CD4-positive, alpha-beta T cell (primary cell): Measurements from ENCODE around the gene RNF4. TPM values are rescaled to one million over a fixed set of nuclear protein-coding genes. Genes with fewer than 3 reads are reported as not detected.

Source experiments
- ATAC-seq: fragments of 200-7000 bp; cut with Tn5 transposase; one replicate; pipeline ENCODE4 v1.10.0; 2022; ENCODE audit warnings: mild to moderate bottlenecking; ENCODE audit not compliant: poor library complexity
- CTCF ChIA-PET: fragments of 350-600 bp; sonication (Branson Sonifier 250); formaldehyde crosslinking; loops from one replicate; lab custom pipeline; 2021; ENCODE audit warnings: antibody characterized with exemption, inconsistent platforms; lab: Charles Lee
- POLR2A ChIA-PET: fragments of 350-600 bp; sonication (Branson Sonifier 250); formaldehyde crosslinking; loops from one replicate; lab custom pipeline; 2021; ENCODE audit warnings: antibody characterized with exemption, inconsistent platforms; lab: Charles Lee
- DNase-seq, 14 experiments: peaks; one replicate each; pipeline ENCODE4 v3.0.0-alpha.2; 2013 to 2020; ENCODE audit warnings: mixed read lengths in 2 of 14
- H3K27ac ChIP-seq, 2 donors: one replicate each; pipeline versions ENCODE4 v1.5.1 to v1.7.0; 2013; ENCODE audit warnings: low read length in 2 of 2, low read depth in 1 of 2, mild to moderate bottlenecking in 1 of 2
- H3K27me3 ChIP-seq, 2 experiments: 1 replicate in 1 of 2; 2 replicates in 1 of 2; pipeline versions ENCODE4 v1.6.1 to v1.7.0; 2013; ENCODE audit warnings: low read length in 2 of 2, control low read depth in 1 of 2, mild to moderate bottlenecking in 1 of 2, moderate library complexity in 1 of 2; ENCODE audit not compliant: insufficient read depth in 2 of 2, control insufficient read depth in 1 of 2
- H3K36me3 ChIP-seq: one replicate; pipeline ENCODE4 v1.6.1; 2013; ENCODE audit warnings: low read length, control low read depth; ENCODE audit not compliant: insufficient read depth
- H3K4me1 ChIP-seq: one replicate; pipeline ENCODE4 v1.6.1; 2013; ENCODE audit warnings: low read length, control low read depth; ENCODE audit not compliant: insufficient read depth
- H3K4me3 ChIP-seq: one replicate; pipeline ENCODE4 v1.5.1; 2013; ENCODE audit warnings: mild to moderate bottlenecking, low read length, moderate library complexity
- H3K9me3 ChIP-seq, 2 experiments: 1 replicate in 1 of 2; 2 replicates in 1 of 2; pipeline versions ENCODE4 v1.6.1 to v1.7.0; 2013; ENCODE audit warnings: low read length in 2 of 2, mild to moderate bottlenecking in 2 of 2, control low read depth in 1 of 2, moderate library complexity in 1 of 2; ENCODE audit not compliant: control insufficient read depth in 1 of 2, insufficient read depth in 1 of 2
- H3K27ac Mint-ChIP-seq: one replicate; pipeline ENCODE4 v1.8.0; 2020; ENCODE audit warnings: mixed read lengths
- H3K27me3 Mint-ChIP-seq: one replicate; pipeline ENCODE4 v1.8.0; 2021; ENCODE audit warnings: mixed read lengths
- H3K36me3 Mint-ChIP-seq: one replicate; pipeline ENCODE4 v1.8.0; 2021; ENCODE audit warnings: low read depth, mixed read lengths
- H3K4me1 Mint-ChIP-seq: one replicate; pipeline ENCODE4 v1.8.0; 2021; ENCODE audit warnings: low read depth, mixed read lengths
- H3K4me3 Mint-ChIP-seq: one replicate; pipeline ENCODE4 v1.8.0; 2020; ENCODE audit warnings: mild to moderate bottlenecking, mixed read lengths
- H3K9me3 Mint-ChIP-seq: one replicate; pipeline ENCODE4 v1.8.0; 2020; ENCODE audit warnings: mixed read lengths
- CTCF ChIP-seq: fragments of 200-600 bp; IDR thresholded peaks from one replicate; pipeline ENCODE4 v1.8.0; 2022; ENCODE audit warnings: antibody characterized with exemption, mild to moderate bottlenecking
- intact Hi-C, 2 experiments: fragments of 100-400 bp; cut with DNase I in 1 of 2; cut with micrococcal nuclease in 1 of 2; formaldehyde crosslinking; loops; one replicate each; pipeline versions ENCODE4 v1.15.1 to v1.9.0; 2023 to 2025; cut with DNase I, micrococcal nuclease
- total RNA-seq, 174 experiments: library from RNA in 2 of 174; stranded (reverse) in 2 of 174; gene quantifications; one replicate each; pipeline ENCODE4 v1.2.3 and lab custom pipeline; 2021 to 2026

The RNF4 gene
- total RNA-seq, 2 experiments from 2014 or later: 106 to 109 TPM

GRCh38 chr4:2551118-2551517, 82.2 kb downstream of the RNF4 start:
- DNase-seq (no peak), ATAC-seq (no peak)
- Mint-ChIP-seq H3K4me1 (peaks cover 35% of the 10 kb centered on the region), H3K27ac (no peak overlapping the region), H3K4me3 (no peak overlapping the region), H3K36me3 (no peaks in the 10 kb centered on the region), H3K9me3 (no peaks in the 10 kb centered on the region), H3K27me3 (no peaks in the 10 kb centered on the region)
- H3K9me3 ChIP-seq: no peaks in the 10 kb centered on the region
- POLR2A ChIA-PET: no interaction called here
- no peak overlapping the region for H3K27ac ChIP-seq
- H3K4me3 ChIP-seq: no peak overlapping the region
- CTCF ChIA-PET: no interaction called here
- TF ChIP-seq CTCF: no peak
- H3K36me3 ChIP-seq: no peaks in the 10 kb centered on the region
- intact Hi-C loops: no loop called here
- no peaks in the 10 kb centered on the region for H3K27me3 ChIP-seq
- H3K4me1 ChIP-seq: peaks cover 19% of the 10 kb centered on the region

GRCh38 chr4:2552806-2553205, 83.9 kb downstream of the RNF4 start:
- DNase-seq: no peak
- CTCF ChIA-PET: interaction anchor here (0.7 kb wide), 2 partner anchors 68 to 203 kb away, joined by 3 read pairs; no protein-coding TSS in a partner anchor

GRCh38 chr4:2558301-2558700, 89.4 kb downstream of the RNF4 start:
- ChIA-PET POLR2A (no interaction called here), CTCF (interaction anchor here (0.5 kb wide), 1 partner anchor 37 kb away, joined by 3 read pairs; no protein-coding TSS in a partner anchor)
- intact Hi-C loops: no loop called here

More at GRCh38 chr4:2552806-2553205, 83.9 kb downstream of the RNF4 start:
- no peaks in the 10 kb centered on the region for H3K27me3 ChIP-seq
- Mint-ChIP-seq H3K9me3 (no peaks in the 10 kb centered on the region), H3K4me3 (no peak overlapping the region), H3K27ac (no peak overlapping the region), H3K36me3 (no peaks in the 10 kb centered on the region), H3K4me1 (peaks cover 41% of the 10 kb centered on the region), H3K27me3 (no peaks in the 10 kb centered on the region)
- no peaks in the 10 kb centered on the region for H3K9me3 ChIP-seq
- no peak for ATAC-seq
- no peak overlapping the region for H3K27ac ChIP-seq
- intact Hi-C loops: no loop called here
- H3K4me1 ChIP-seq: peaks cover 15% of the 10 kb centered on the region
- no peak for TF ChIP-seq CTCF
- H3K36me3 ChIP-seq: no peaks in the 10 kb centered on the region
- H3K4me3 ChIP-seq: no peak overlapping the region
- POLR2A ChIA-PET: no interaction called here

More at GRCh38 chr4:2558301-2558700, 89.4 kb downstream of the RNF4 start:
- ATAC-seq: no peak
- DNase-seq: peak in 1 of 14 experiments; percentile 16
- Mint-ChIP-seq H3K36me3 (peaks cover 22% of the 10 kb centered on the region), H3K4me3 (no peak overlapping the region), H3K27ac (no peak overlapping the region), H3K27me3 (no peaks in the 10 kb centered on the region), H3K4me1 (peaks cover 62% of the 10 kb centered on the region), H3K9me3 (no peaks in the 10 kb centered on the region)
- Histone ChIP-seq H3K4me3 (no peak overlapping the region), H3K4me1 (peaks cover 16% of the 10 kb centered on the region), H3K27ac (no peak overlapping the region), H3K9me3 (no peaks in the 10 kb centered on the region), H3K36me3 (peaks cover 14% of the 10 kb centered on the region), H3K27me3 (no peaks in the 10 kb centered on the region)
- TF ChIP-seq CTCF: no peak
